PC-9 (cell line): Measurements from ENCODE around the gene ASB1.

Experiments used
- EZH2 ChIP-seq: fragments of 200-600 bp; sonication (generic); IDR thresholded peaks from 2 replicates; pipeline ENCODE4 v1.8.0; 2017; ENCODE audit warnings: antibody characterized with exemption, low read depth
- TF ChIP-seq, protein P1 (sequence below): fragments of 200-600 bp; sonication (generic); conservative IDR thresholded peaks from 2 replicates; pipeline ENCODE4 v1.6.1; 2017; ENCODE audit warnings: mixed run types, antibody characterized with exemption, mild to moderate bottlenecking, moderate library complexity

DNA sequence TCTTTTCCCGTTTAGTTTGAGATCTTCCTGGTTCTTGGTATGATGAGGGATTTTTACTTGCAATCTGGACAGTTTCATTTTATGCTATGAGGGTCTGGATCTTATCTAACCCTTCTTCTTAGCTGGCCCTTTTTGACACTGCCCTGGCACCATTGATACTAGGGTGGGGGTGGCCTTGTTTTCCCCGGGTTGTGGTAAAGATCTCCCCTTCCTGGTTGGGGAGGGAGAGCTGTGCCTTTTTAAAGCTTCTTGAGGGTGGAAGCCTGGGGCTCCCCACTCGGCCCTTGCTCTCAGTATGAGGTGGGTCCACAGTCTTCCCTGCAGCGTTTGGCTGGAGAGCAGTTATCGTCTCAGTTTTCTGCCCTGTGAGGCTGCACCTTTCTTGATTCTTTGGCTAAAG lies 66.1 kb downstream of the ASB1 start:
- TF ChIP-seq, protein P1, sequence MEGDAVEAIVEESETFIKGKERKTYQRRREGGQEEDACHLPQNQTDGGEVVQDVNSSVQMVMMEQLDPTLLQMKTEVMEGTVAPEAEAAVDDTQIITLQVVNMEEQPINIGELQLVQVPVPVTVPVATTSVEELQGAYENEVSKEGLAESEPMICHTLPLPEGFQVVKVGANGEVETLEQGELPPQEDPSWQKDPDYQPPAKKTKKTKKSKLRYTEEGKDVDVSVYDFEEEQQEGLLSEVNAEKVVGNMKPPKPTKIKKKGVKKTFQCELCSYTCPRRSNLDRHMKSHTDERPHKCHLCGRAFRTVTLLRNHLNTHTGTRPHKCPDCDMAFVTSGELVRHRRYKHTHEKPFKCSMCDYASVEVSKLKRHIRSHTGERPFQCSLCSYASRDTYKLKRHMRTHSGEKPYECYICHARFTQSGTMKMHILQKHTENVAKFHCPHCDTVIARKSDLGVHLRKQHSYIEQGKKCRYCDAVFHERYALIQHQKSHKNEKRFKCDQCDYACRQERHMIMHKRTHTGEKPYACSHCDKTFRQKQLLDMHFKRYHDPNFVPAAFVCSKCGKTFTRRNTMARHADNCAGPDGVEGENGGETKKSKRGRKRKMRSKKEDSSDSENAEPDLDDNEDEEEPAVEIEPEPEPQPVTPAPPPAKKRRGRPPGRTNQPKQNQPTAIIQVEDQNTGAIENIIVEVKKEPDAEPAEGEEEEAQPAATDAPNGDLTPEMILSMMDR, result no peak
- no peak for TF ChIP-seq EZH2
